Upper lobe of left lung (tissue), 4 donors: Measurements from ENCODE around the gene ETV7.

Experiments
- CTCF ChIP-seq, 6 experiments: fragments of 450-650 bp in 4 of 6; fragments of 200-600 bp in 2 of 6; sonication (generic) in 2 of 6; IDR thresholded peaks; one replicate each; pipeline ENCODE4 v1.5.1; 2016 to 2019; ENCODE audit warnings: antibody characterized with exemption in 6 of 6
- POLR2A ChIP-seq, 4 donors: fragments of 450-650 bp; IDR thresholded peaks; one replicate each; pipeline ENCODE4 v1.5.1; 2016 to 2017; ENCODE audit warnings: antibody characterized with exemption in 4 of 4, mild to moderate bottlenecking in 2 of 4

DNA sequence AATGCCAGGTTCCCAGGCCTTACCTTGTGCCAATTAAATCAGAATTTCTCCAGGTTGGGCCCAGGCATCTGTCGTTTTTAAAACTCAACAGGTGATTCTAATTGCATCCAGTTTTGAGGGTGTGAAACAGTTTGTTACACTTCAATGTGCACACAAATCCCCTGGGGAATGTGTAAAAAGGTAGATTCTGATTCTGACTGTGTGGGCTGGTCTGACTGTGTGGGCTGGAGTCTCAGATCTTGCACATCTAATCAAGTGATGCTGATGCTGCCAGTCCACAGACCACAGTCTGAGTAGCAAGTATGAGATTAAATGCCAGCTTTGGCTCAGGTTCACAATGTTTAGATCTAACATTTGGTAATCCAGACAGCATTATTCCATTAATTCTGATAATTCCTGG, 12.5 kb upstream of the ETV7 start:
- TF ChIP-seq POLR2A (IDR thresholded peaks at IDR 0.05) (no peak), CTCF (IDR thresholded peaks at IDR 0.05) (no peak)
